A673 (cell line): Measurements from ENCODE around the gene CCM2. TPM values are rescaled to one million over a fixed set of nuclear protein-coding genes. Genes with fewer than 3 reads are reported as not detected.

Experiments used
- BruUV-seq: library from RNA; stranded (reverse); fragments of 400-500 nt; replicated peaks from 2 replicates; lab custom pipeline; 2021; lab: Mats Ljungman, UMichigan
- CTCF ChIA-PET: fragments of 300-600 bp; sonication (Branson Sonifier 250); formaldehyde crosslinking; loops from one replicate; lab custom pipeline; 2022; ENCODE audit warnings: antibody characterized with exemption; lab: Charles Lee
- POLR2A ChIA-PET: fragments of 300-600 bp; sonication (Branson Sonifier 250); formaldehyde crosslinking; loops from one replicate; lab custom pipeline; 2022; ENCODE audit warnings: antibody characterized with exemption; ENCODE audit not compliant: low non-redundant PET; lab: Charles Lee
- DNase-seq: peaks from one replicate; pipeline ENCODE4 v3.0.0-alpha.2; 2015; ENCODE audit warnings: low spot score
- H3K27ac ChIP-seq: fragments of 200-600 bp; sonication (generic); 2 replicates; pipeline ENCODE4 v1.5.1; 2016; ENCODE audit warnings: mixed run types, low read depth, mild to moderate bottlenecking, mixed read lengths, antibody characterized with exemption, low read length; ENCODE audit not compliant: poor library complexity, severe bottlenecking
- H3K27me3 ChIP-seq: fragments of 200-600 bp; sonication (generic); replicated peaks from 2 replicates; pipeline ENCODE4 v1.6.1; 2017; ENCODE audit warnings: mixed run types, low read depth, mild to moderate bottlenecking, mixed read lengths, antibody characterized with exemption, low read length; ENCODE audit not compliant: insufficient read depth, poor library complexity
- H3K36me3 ChIP-seq: fragments of 200-600 bp; sonication (generic); 2 replicates; pipeline ENCODE4 v1.6.1; 2016; ENCODE audit warnings: mixed run types, mild to moderate bottlenecking, mixed read lengths, antibody characterized with exemption, low read length; ENCODE audit not compliant: insufficient read depth, poor library complexity, severe bottlenecking
- H3K4me1 ChIP-seq: fragments of 200-600 bp; sonication (generic); 2 replicates; pipeline ENCODE4 v1.6.1; 2017; ENCODE audit warnings: mixed run types, mild to moderate bottlenecking, mixed read lengths, antibody characterized with exemption, low read length; ENCODE audit not compliant: insufficient read depth, poor library complexity, severe bottlenecking
- H3K4me3 ChIP-seq: fragments of 200-600 bp; sonication (generic); 2 replicates; pipeline ENCODE4 v1.5.1; 2016; ENCODE audit warnings: low read depth, mixed run types, mild to moderate bottlenecking, mixed read lengths, low read length; ENCODE audit not compliant: poor library complexity, severe bottlenecking
- H3K9me3 ChIP-seq: fragments of 200-600 bp; sonication (generic); 2 replicates; pipeline ENCODE4 v1.6.1; 2016; ENCODE audit warnings: mixed run types, low read depth, mild to moderate bottlenecking, mixed read lengths, antibody characterized with exemption, low read length; ENCODE audit not compliant: poor library complexity, severe bottlenecking
- CTCF ChIP-seq: fragments of 300-800, 200-600 bp; sonication (generic); conservative IDR thresholded peaks from 2 replicates; pipeline ENCODE4 v1.5.1; 2017; ENCODE audit warnings: low read depth, mild to moderate bottlenecking, antibody characterized with exemption, low read length, moderate library complexity, mixed read lengths
- EZH2 ChIP-seq: fragments of 200-600 bp; sonication (generic); IDR thresholded peaks from 2 replicates; pipeline ENCODE4 v1.6.1; 2017; ENCODE audit warnings: borderline replicate concordance, low read depth, mild to moderate bottlenecking, mixed read lengths, antibody characterized with exemption, low read length; ENCODE audit not compliant: poor library complexity, severe bottlenecking
- intact Hi-C: fragments of 100-400 bp; cut with micrococcal nuclease; formaldehyde crosslinking; loops from one replicate; pipeline ENCODE4 v1.10.0; 2022; ENCODE audit not compliant: unreplicated experiment
- total RNA-seq: library from RNA; stranded (reverse); gene quantifications from 2 replicates; pipeline ENCODE4 v1.2.3, GENCODE V29; 2021

The CCM2 gene
- total RNA-seq, 1 experiment from 2014 or later: 35.2 TPM

- POLR2A ChIA-PET: no interaction called here
Measured at GRCh38 chr7:45044338-45044737, 44.3 kb downstream of the CCM2 start.

GRCh38 chr7:45048748-45049147 lies 48.7 kb downstream of the CCM2 start:
- TF ChIP-seq EZH2 (no peak), CTCF (no peak)
- BruUV-seq: no TSS peak
- Histone ChIP-seq H3K36me3 (no peaks in the 10 kb centered on the region), H3K27ac (no peak overlapping the region), H3K4me3 (no peak overlapping the region), H3K27me3 (no peaks in the 10 kb centered on the region), H3K4me1 (no peaks in the 10 kb centered on the region), H3K9me3 (no peaks in the 10 kb centered on the region)
- no peak for DNase-seq
- ChIA-PET POLR2A (no interaction called here), CTCF (no interaction called here)
- intact Hi-C loops: no loop called here

More at GRCh38 chr7:45044338-45044737, 44.3 kb downstream of the CCM2 start:
- Histone ChIP-seq H3K4me1 (no peaks in the 10 kb centered on the region), H3K27ac (no peak overlapping the region), H3K4me3 (no peak overlapping the region), H3K36me3 (no peaks in the 10 kb centered on the region), H3K27me3 (no peaks in the 10 kb centered on the region), H3K9me3 (no peaks in the 10 kb centered on the region)
- DNase-seq: no peak
- CTCF ChIA-PET: no interaction called here
- TF ChIP-seq EZH2: no peak
- no peak for TF ChIP-seq CTCF
- intact Hi-C loops: no loop called here
- no TSS peak for BruUV-seq

- no peak overlapping the region for H3K27ac ChIP-seq
- H3K4me3 ChIP-seq: no peak overlapping the region
- no peaks in the 10 kb centered on the region for H3K4me1 ChIP-seq
- POLR2A ChIA-PET: no interaction called here
- no peak for DNase-seq
- TF ChIP-seq EZH2: no peak
- intact Hi-C loops: no loop called here
- no peaks in the 10 kb centered on the region for H3K27me3 ChIP-seq
- no peaks in the 10 kb centered on the region for H3K36me3 ChIP-seq
- CTCF ChIA-PET: no interaction called here
- H3K9me3 ChIP-seq: no peaks in the 10 kb centered on the region
- no TSS peak for BruUV-seq
Measured at GRCh38 chr7:45050198-45050597, 50.2 kb downstream of the CCM2 start.

GRCh38 chr7:45052011-45052410 lies 52.0 kb downstream of the CCM2 start:
- POLR2A ChIA-PET: no interaction called here
- BruUV-seq: no TSS peak
- Histone ChIP-seq H3K4me1 (no peaks in the 10 kb centered on the region), H3K4me3 (no peak overlapping the region), H3K27ac (no peak overlapping the region), H3K27me3 (no peaks in the 10 kb centered on the region), H3K36me3 (no peaks in the 10 kb centered on the region), H3K9me3 (no peaks in the 10 kb centered on the region)
- CTCF ChIA-PET: no interaction called here
- TF ChIP-seq CTCF (no peak), EZH2 (no peak)
- intact Hi-C loops: no loop called here
- DNase-seq: no peak
